Peyer's patch (tissue), 4 donors: ENCODE measurements around the gene GRIP1.

Experiments used
- CTCF ChIP-seq, 6 experiments: fragments of 450-650 bp in 4 of 6; fragments of 200-600 bp in 2 of 6; sonication (generic) in 1 of 6; IDR thresholded peaks; one replicate each; pipeline ENCODE4 v1.5.1; 2017 to 2019; ENCODE audit warnings: antibody characterized with exemption in 6 of 6, mild to moderate bottlenecking in 3 of 6, moderate library complexity in 1 of 6
- POLR2A ChIP-seq, 2 donors: fragments of 450-650 bp; IDR thresholded peaks; one replicate each; pipeline ENCODE4 v1.5.1; 2017; ENCODE audit warnings: antibody characterized with exemption in 2 of 2, mild to moderate bottlenecking in 2 of 2, moderate library complexity in 2 of 2

GRCh38 chr12:66438601-66439000 is 240.3 kb downstream of the GRIP1 start:
- TF ChIP-seq CTCF (IDR thresholded peaks at IDR 0.05) (no peak), POLR2A (IDR thresholded peaks at IDR 0.05) (no peak)
